NCI-H1694 (cell line): ENCODE results near the gene CLCNKB.
"Not testable (repeated sequence)": the region's sequence is repeated elsewhere in the genome, so short reads cannot be mapped to it uniquely, and the experiment has no call there.

ENCODE experiments used
- DNase-seq: peaks from one replicate; lab custom pipeline; 2025; lab: John Stamatoyannopoulos, UW

CLCNKB gene

DNA sequence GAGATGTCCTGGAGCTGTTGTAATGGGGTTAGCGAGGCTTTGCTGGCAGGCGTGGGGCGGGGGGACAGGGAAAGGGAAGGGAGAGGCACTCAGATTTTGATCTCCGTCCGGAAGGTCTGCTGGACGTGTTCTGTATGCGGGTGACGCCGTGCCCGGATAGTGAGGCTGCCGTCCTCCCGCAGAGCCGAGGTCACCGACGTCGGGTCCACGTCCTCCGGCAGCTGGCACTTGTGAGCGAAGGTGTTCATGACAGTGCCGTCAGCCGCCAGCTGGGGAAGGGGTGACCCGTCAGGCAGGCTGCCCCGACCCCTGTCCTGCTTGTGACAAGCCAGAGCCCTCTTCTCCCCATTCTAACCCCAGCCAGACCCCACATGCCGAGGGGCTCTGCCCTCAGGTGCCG is 28.1 kb upstream of the CLCNKB start:
- no peak for DNase-seq

GRCh38 chr1:16015960-16016901 is 27.4 kb upstream of the CLCNKB start:
- DNase-seq, result no peak

GRCh38 chr1:16017076-16017460 is 26.5 kb upstream of the CLCNKB start:
- DNase-seq, result no peak

DNA sequence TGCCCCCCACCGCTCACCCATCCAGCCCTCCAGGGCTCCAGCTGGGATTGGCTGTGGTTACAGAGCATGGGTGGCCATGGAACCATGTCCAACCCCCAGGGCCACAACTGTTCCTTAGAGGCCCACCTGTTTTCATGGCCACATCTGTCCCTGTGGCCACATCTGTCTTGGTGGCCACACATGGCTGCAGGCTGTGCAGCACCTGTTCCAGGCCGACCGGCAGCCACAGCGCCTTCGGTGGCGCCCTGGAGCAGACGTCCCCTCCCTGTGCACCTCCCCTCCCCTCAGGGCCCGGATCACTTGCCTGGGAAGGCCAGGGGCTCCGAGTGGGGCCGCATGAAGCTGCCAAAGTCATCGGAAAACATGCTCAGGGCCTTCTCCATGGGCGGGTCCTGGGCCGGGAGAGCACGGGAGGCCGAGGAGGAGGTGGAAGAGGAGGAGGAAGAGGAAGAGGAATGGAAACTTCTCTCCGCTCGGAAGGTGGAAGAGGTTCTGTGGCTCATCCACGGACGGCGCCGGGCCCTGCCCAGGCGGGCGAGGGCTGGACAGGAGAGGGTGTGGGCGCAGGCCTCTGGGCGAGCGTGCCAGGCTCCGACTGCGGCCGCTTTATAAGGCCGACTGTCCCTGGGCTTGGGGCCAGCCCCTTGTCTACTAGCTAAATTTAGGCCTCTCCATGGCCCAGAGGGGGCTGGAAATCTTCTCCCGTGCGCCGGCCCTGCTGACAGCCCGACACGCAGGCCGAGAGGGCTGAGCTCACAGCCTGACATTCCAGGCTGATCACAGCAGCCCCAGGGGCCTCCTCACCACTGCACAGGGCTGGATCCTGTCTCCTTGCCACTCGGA is 25.9 kb upstream of the CLCNKB start, which contains the start of gene HSPB7:
Gene HSPB7, minus strand, starts transcription at position 583 of the 843 bp plus-strand sequence. Its CDS starts 80 bp downstream, at position 503.
- no peak for DNase-seq

- DNase-seq, result no peak
These were observed 25.3 kb upstream of the CLCNKB start for GRCh38 chr1:16018308-16018707.

- no peak for DNase-seq
These were observed 24.6 kb upstream of the CLCNKB start for GRCh38 chr1:16018749-16019643.

DNA sequence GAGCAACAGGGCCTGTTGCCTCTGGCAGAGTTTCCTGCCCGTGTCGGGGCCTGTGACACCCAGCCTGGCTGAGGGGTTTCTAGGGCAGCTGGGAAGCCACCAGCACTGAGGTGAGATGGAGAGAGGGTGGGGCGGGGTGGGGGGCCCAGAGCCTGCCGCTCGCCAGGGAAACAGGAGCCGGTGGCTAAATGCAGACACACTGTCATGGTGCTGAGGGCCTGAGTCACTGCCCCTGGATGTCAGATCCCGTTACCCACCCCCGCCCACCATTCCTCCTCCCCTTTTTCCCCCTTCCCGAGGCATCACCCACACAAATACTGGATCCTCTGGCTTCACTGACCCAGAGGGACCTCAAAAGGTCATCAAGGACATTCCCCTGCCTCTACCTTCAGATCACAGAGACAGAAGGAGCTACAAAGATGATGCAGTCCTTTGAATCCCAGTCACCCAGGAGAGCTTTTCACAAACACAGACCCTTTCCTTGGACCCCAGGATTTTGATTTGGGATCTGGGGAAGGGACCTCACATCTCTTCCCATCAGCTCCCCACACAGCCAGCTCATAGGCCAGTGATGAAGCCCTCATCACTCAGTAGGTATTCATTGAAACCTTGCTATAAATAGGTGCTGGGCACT is 23.8 kb upstream of the CLCNKB start:
- no peak for DNase-seq

DNA sequence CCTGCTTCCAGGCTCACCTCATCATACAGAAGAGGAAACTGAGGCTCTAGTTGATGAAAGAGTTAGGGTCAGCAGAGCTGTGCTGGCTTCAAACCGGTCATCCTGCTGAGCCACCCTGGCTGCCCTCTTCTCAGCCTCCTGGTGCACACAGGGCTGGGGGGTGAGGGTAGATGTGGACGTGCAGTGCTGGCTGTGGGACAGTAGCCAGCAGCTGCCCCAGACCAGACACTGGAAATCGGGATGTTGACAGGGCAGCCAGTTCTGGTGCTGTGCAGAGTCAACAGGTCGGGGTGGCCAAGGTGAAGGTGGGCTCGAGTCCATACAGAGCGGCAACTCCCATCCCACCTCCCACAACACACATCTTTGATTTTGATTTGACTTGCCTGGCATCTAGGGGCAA is 23.3 kb upstream of the CLCNKB start:
- no peak for DNase-seq

GRCh38 chr1:16020878-16021277 is 22.7 kb upstream of the CLCNKB start:
- not testable (repeated sequence) for DNase-seq

- DNase-seq, result no peak
These were observed 21.9 kb upstream of the CLCNKB start, which contains the start of gene CLCNKA for GRCh38 chr1:16021681-16022080. Gene CLCNKA (plus strand): TSS chr1:16022036. CDS start chr1:16022620, 584 bp downstream.

DNA sequence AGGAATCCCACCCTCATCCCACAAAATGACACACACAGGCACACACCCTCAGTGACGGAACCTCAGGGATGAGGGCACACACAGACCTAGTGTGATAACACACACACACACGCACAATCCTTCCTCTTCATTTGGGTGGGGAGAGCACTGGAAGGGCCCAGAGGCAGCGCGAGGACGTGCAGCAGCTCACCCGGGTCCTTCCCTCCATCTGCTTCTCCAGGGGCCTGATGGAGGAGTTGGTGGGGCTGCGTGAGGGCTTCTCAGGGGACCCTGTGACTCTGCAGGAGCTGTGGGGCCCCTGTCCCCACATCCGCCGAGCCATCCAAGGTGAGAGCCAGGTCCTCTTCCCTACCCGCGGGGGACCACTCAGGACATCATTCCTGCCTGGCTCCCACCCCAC is 21.2 kb upstream of the CLCNKB start:
- DNase-seq, result no peak

DNA sequence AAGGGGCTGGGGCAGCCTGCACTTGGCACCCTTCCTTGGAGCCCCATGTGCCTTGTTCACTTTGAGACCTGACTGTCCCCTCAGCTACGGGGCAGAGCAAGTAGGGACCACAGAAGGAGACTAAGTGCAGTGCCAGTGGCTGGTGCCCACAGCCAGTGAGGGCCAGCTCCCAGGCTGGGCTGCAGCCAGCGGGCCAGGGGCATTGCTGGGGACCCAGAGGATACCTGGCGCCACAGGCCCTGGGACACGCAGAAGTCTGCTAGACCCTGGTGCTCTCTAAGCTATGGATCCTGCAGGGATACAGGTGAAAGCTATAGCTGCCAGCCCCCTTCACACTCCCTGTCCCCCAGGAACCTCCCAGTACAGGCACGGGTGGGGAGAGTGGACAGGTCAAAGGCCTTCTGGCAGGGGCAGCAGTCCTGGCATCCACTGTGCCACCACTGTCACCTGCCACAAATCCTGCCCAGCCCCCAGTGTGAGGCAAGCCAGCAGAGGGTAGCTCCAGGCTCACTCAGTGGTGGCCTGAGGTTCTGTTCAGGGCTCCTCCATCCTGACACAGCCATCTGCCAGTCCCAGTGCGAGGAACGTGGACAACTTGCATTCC is 20.4 kb upstream of the CLCNKB start:
- DNase-seq, result no peak

DNA sequence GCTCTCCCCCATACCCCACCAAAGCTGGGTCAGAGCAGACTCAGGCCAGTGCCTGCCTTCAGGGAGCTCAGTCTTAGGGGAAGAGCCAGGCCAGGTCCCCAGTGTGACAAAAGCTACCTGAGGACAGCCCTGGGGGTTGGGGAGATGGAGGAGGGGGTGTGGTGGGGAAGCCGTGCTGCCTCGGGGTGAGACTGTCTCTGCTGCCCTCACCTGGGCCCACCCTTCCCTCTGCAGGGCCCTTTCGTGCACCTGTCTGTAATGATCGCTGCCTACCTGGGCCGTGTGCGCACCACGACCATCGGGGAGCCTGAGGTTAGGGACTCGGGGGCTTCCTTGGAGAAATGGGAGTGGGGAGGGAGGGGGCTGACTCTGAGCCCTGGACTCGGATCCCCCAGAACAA is 17.3 kb upstream of the CLCNKB start:
- DNase-seq, result not testable (repeated sequence)

DNA sequence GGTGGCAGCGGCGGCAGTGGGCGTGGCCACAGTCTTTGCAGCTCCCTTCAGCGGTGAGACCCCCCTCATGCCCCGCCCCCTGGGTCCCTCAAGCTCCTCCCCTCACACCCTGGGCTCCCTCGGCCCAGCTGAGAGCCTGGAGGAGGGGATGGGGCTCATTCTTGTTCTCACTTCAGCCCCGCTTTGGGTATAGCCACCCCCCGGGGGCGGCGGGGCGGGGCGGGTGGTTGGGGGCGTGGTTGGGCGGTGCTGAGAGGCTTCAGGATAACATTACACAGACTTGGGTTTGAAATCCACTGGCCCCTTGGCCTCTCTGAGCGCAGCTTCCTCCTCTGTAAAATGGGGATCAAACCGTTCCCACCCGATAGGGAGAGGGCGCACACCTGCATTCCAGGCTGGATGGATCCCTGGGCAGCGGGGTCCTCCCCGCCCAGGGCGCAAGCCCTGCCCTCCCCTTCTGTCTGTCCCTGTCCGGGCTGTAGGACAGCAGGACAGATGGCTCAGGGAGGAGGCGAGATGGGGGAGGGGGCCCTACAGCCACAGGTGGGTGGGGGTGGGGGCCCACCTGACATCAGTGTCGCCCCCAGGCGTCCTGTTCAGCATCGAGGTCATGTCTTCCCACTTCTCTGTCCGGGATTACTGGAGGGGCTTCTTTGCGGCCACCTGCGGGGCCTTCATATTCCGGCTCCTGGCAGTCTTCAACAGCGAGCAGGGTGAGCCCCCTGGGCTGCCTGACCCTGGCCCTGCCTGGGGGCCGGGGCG is 16.7 kb upstream of the CLCNKB start:
- no peak for DNase-seq

- DNase-seq, result no peak
These were observed 15.2 kb upstream of the CLCNKB start for GRCh38 chr1:16028237-16029002.

DNA sequence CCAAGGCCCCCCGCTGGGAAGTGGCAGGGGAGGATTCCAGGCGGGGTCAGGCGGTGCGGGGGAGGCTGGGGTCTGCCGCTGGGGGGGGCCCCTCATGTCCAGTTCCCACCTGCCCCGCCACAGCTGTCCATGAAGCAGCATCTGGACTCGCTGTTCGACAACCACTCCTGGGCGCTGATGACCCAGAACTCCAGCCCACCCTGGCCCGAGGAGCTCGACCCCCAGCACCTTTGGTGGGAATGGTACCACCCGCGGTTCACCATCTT is 14.6 kb upstream of the CLCNKB start:
- not testable (repeated sequence) for DNase-seq

- DNase-seq, result no peak
These were observed 14.3 kb upstream of the CLCNKB start for GRCh38 chr1:16029288-16029687.

DNA sequence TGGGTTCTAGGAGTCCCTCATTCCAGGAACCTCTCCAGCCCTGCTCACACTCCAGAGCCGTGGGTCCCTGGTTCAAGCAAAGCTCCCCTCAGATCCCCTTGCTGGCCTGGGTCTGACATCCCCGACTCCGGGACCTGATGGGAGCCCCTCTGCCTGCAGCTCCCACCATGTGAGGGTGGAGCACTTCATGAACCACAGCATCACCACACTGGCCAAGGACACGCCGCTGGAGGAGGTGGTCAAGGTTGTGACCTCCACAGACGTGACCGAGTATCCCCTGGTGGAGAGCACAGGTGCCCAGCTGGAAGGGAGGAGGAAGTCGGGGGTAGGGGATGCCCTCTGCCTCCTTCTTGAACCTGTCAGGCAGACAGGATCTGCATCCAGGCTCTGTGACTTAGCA is 12.0 kb upstream of the CLCNKB start:
- no peak for DNase-seq

DNA sequence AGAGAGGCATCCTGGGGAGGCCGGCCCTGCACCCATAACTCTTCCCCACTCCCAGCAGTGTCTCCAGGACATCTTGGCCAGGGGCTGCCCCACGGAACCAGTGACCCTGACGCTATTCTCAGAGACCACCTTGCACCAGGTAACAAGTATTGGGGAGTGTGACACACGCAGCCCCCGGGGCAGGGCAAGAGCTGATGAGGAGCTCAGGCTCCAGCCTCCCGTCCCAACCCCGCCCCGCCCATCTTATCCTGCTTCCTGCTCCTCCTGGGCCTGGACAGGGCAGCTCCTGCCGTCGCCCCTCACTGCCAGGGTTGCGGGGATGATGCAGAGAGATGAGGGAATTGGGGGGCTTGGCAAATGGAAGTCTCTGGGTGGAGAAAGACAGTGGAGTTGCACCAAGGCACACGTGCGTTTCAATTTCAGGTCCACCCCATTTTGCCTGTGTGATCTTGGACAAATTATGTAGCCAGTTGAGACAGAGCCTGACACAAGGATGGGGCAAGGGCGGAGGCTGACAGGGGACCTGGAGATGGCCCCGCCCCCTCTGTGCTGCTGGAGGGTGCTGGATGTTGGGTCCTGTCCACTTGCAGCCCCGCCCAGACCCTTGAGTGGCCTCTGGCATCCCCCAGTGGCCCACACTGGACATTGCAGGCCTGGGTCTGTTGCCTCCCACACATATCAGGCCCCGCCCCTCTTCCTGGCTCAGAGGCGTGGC is 11.0 kb upstream of the CLCNKB start:
- peak; percentile 7 for DNase-seq
